ENCODE results near the gene IP6K1. TPM values are rescaled to one million over a fixed set of nuclear protein-coding genes. Genes with fewer than 3 reads are reported as not detected.
A peak's percentile ranks its signal among the peaks of the same experiment; 100 is the strongest.

Gene IP6K1
- total RNA-seq, 4 donors from 2014 or later, result 42.4 to 74.0 (median 43.8) TPM

GRCh38 chr3:49719214-49719884 lies 67.0 kb downstream of the IP6K1 start, which contains the start of gene AMIGO3:
Gene AMIGO3, minus strand, starts transcription at chr3:49719684. Its CDS starts 219 bp downstream, at chr3:49719465.
- H3K36me3 ChIP-seq, result peaks cover 7 to 15% of the 10 kb centered on the region in 2 donors
- peak in 1 of 2 donors; percentile 92 for TF ChIP-seq POLR2A (IDR thresholded peaks at IDR 0.05)
- peak; percentile 34 to 68 (median 60) for TF ChIP-seq CTCF (IDR thresholded peaks at IDR 0.05)
- H3K4me3 ChIP-seq (replicated peaks in 1 of 3), result peak within 1 kb of the TSS; percentile 6 to 52 (median 30)
- no peaks in the 10 kb centered on the region for H3K27me3 ChIP-seq
- peak; percentile 98 to 99 for DNase-seq
- 0 to 1% methylated on average over 8 to 22 of the region's 50 CpGs for WGBS, 2 donors
- H3K27ac ChIP-seq, result peak within 1 kb of the TSS in 1 of 3 donors; percentile 45
- intact Hi-C loops (cut with DNase I), result no loop called here
- no peaks in the 10 kb centered on the region for H3K9me3 ChIP-seq
- H3K4me1 ChIP-seq, result peaks cover 23 to 30% of the 10 kb centered on the region in 2 donors

- peaks cover 7 to 15% of the 10 kb centered on the region in 2 donors for H3K36me3 ChIP-seq
- WGBS, 2 donors, result 8 to 16% methylated on average over 12 to 13 of the region's 33 CpGs
- peak; percentile 24 to 35 for DNase-seq
- TF ChIP-seq POLR2A (IDR thresholded peaks at IDR 0.05) (no peak), CTCF (IDR thresholded peaks at IDR 0.05) (no peak)
- peaks cover 22 to 28% of the 10 kb centered on the region in 2 donors for H3K4me1 ChIP-seq
- no peak overlapping the region for H3K27ac ChIP-seq
- H3K4me3 ChIP-seq (replicated peaks in 1 of 3), result peak overlapping the region in 2 of 3 donors; percentile 30 to 52
- intact Hi-C loops (cut with DNase I), result no loop called here
- no peaks in the 10 kb centered on the region for H3K9me3 ChIP-seq
- H3K27me3 ChIP-seq, result no peaks in the 10 kb centered on the region
Measured at GRCh38 chr3:49718858-49719213, 67.5 kb downstream of the IP6K1 start.

GRCh38 chr3:49717959-49718857 lies 68.1 kb downstream of the IP6K1 start:
- no peaks in the 10 kb centered on the region for H3K9me3 ChIP-seq
- no peak overlapping the region for H3K4me3 ChIP-seq (replicated peaks in 1 of 3)
- H3K27ac ChIP-seq, result no peak overlapping the region
- DNase-seq, result no peak
- WGBS, 2 donors, result 65 to 79% methylated on average over 32 to 47 of the region's 75 CpGs
- no peak for TF ChIP-seq CTCF (IDR thresholded peaks at IDR 0.05)
- TF ChIP-seq POLR2A (IDR thresholded peaks at IDR 0.05), result no peak
- H3K36me3 ChIP-seq, result peaks cover 7 to 15% of the 10 kb centered on the region in 2 donors
- no peaks in the 10 kb centered on the region for H3K27me3 ChIP-seq
- intact Hi-C loops (cut with DNase I), result no loop called here
- peaks cover 21 to 27% of the 10 kb centered on the region in 2 donors for H3K4me1 ChIP-seq

GRCh38 chr3:49717211-49717958 lies 69.0 kb downstream of the IP6K1 start:
- peaks cover 7 to 13% of the 10 kb centered on the region in 2 donors for H3K36me3 ChIP-seq
- H3K9me3 ChIP-seq, result no peaks in the 10 kb centered on the region
- intact Hi-C loops (cut with DNase I), result no loop called here
- H3K4me3 ChIP-seq (replicated peaks in 1 of 3), result no peak overlapping the region
- H3K4me1 ChIP-seq, result peaks cover 13 to 19% of the 10 kb centered on the region in 2 donors
- TF ChIP-seq POLR2A (IDR thresholded peaks at IDR 0.05), result no peak
- TF ChIP-seq CTCF (IDR thresholded peaks at IDR 0.05), result no peak
- no peak for DNase-seq
- H3K27me3 ChIP-seq, result no peaks in the 10 kb centered on the region
- 94 to 95% methylated on average over 11 to 14 of the region's 14 CpGs for whole genome bisulfite sequencing, 2 donors
- H3K27ac ChIP-seq, result no peak overlapping the region
